Neuronal stem cell (in vitro differentiated cells): Measurements from ENCODE around the gene ALDOA.

Source experiments
- DNase-seq: peaks from one replicate; pipeline ENCODE4 v3.0.0-alpha.2; 2013; ENCODE audit warnings: low spot score
- H2AFZ ChIP-seq: one replicate; pipeline ENCODE4 v1.6.1; 2013; ENCODE audit warnings: mild to moderate bottlenecking, low read length, inconsistent platforms
- H2AK5ac ChIP-seq: 2 replicates; pipeline ENCODE4 v1.6.1; 2013; ENCODE audit warnings: low read depth, mild to moderate bottlenecking, inconsistent platforms, low read length, moderate library complexity, mixed read lengths
- H2BK120ac ChIP-seq: 2 replicates; pipeline ENCODE4 v1.6.1; 2013; ENCODE audit warnings: low read depth, mild to moderate bottlenecking, inconsistent platforms, low read length, moderate library complexity, mixed read lengths
- H2BK12ac ChIP-seq: one replicate; pipeline ENCODE4 v1.6.1; 2013; ENCODE audit warnings: low read length, inconsistent platforms
- H2BK15ac ChIP-seq: 2 replicates; pipeline ENCODE4 v1.6.1; 2013; ENCODE audit warnings: mild to moderate bottlenecking, low read length, inconsistent platforms, mixed read lengths
- H2BK5ac ChIP-seq: one replicate; pipeline ENCODE4 v1.6.1; 2013; ENCODE audit warnings: inconsistent platforms, mild to moderate bottlenecking, low read length, moderate library complexity
- H3K14ac ChIP-seq: one replicate; pipeline ENCODE4 v1.6.1; 2013; ENCODE audit warnings: low read length, inconsistent platforms
- H3K18ac ChIP-seq: 2 replicates; pipeline ENCODE4 v1.6.1; 2013; ENCODE audit warnings: low read length, inconsistent platforms
- H3K23ac ChIP-seq: 2 replicates; pipeline ENCODE4 v1.6.1; 2013; ENCODE audit warnings: low read depth, mild to moderate bottlenecking, mixed read lengths, low read length, inconsistent platforms; ENCODE audit not compliant: poor library complexity
- H3K27ac ChIP-seq: replicated peaks from 3 replicates; pipeline ENCODE4 v1.5.1; 2013; ENCODE audit warnings: low read length, inconsistent platforms
- H3K27me3 ChIP-seq, 3 experiments: 2 replicates each; pipeline ENCODE4 v1.6.1; 2013; ENCODE audit warnings: low read length in 3 of 3, mild to moderate bottlenecking in 2 of 3, inconsistent platforms in 1 of 3, low read depth in 1 of 3, mixed read lengths in 1 of 3, moderate library complexity in 1 of 3; ENCODE audit not compliant: control insufficient read depth in 3 of 3, insufficient read depth in 3 of 3
- H3K36me3 ChIP-seq, 2 donors: replicated peaks in 1 of 2; 2 replicates each; pipeline ENCODE4 v1.6.1; 2013; ENCODE audit warnings: low read length in 2 of 2; ENCODE audit not compliant: control insufficient read depth in 2 of 2, insufficient read depth in 2 of 2
- H3K4ac ChIP-seq: 2 replicates; pipeline ENCODE4 v1.6.1; 2013; ENCODE audit warnings: inconsistent platforms, mild to moderate bottlenecking, low read length, moderate library complexity
- H3K4me1 ChIP-seq, 2 donors: 1 replicate in 1 of 2; 2 replicates in 1 of 2; pipeline ENCODE4 v1.6.1; 2013; ENCODE audit warnings: low read length in 2 of 2, low read depth in 1 of 2; ENCODE audit not compliant: control insufficient read depth in 2 of 2, insufficient read depth in 1 of 2
- H3K4me2 ChIP-seq: one replicate; pipeline ENCODE4 v1.6.1; 2013; ENCODE audit warnings: mild to moderate bottlenecking, low read length, inconsistent platforms; ENCODE audit not compliant: insufficient read depth, poor library complexity, severe bottlenecking
- H3K4me3 ChIP-seq, 2 donors: 2 replicates each; pipeline ENCODE4 v1.5.1; 2013; ENCODE audit warnings: low read length in 2 of 2, mild to moderate bottlenecking in 2 of 2, inconsistent platforms in 1 of 2, moderate library complexity in 1 of 2
- H3K79me1 ChIP-seq: one replicate; pipeline ENCODE4 v1.6.1; 2013; ENCODE audit warnings: low read depth, mild to moderate bottlenecking, inconsistent platforms, low read length, moderate library complexity
- H3K9ac ChIP-seq: one replicate; pipeline ENCODE4 v1.6.1; 2013; ENCODE audit warnings: mild to moderate bottlenecking, low read depth, low read length, inconsistent platforms; ENCODE audit not compliant: poor library complexity
- H3K9me3 ChIP-seq, 2 donors: replicated peaks in 1 of 2; 2 replicates each; pipeline versions ENCODE3 to v1.6.1; 2013; ENCODE audit warnings: low read length in 2 of 2, mild to moderate bottlenecking in 2 of 2, inconsistent platforms in 1 of 2, low read depth in 1 of 2, mixed read lengths in 1 of 2, moderate library complexity in 1 of 2; ENCODE audit not compliant: control insufficient read depth in 2 of 2, insufficient read depth in 1 of 2
- H4K8ac ChIP-seq: one replicate; pipeline ENCODE4 v1.6.1; 2013; ENCODE audit warnings: low read depth, mild to moderate bottlenecking, inconsistent platforms, low read length, moderate library complexity
- H4K91ac ChIP-seq: one replicate; pipeline ENCODE4 v1.6.1; 2013; ENCODE audit warnings: low read length, low read depth, mild to moderate bottlenecking, inconsistent platforms; ENCODE audit not compliant: poor library complexity
- WGBS, 2 donors: extraction: QIAGEN DNeasy Blood & Tissue Kit; methylation state at CpG; one replicate each; pipeline ENCODE4 v1.1.7; 2013; ENCODE audit warnings: missing lambda C conversion rate in 2 of 2, mixed read lengths in 1 of 2; ENCODE audit not compliant: insufficient read length in 2 of 2, insufficient replicate concordance in 1 of 2; ENCODE audit errors: extremely low coverage in 2 of 2; 5-methylcytosine and 5-hydroxymethylcytosine counted together

The ALDOA gene

GRCh38 chr16:30090610-30091331 is 25.2 kb downstream of the ALDOA start:
- peak overlapping the region; percentile 99 for H3K18ac ChIP-seq
- H2AFZ ChIP-seq, result peak overlapping the region; percentile 88
- WGBS, 2 donors, result no CpG with 5 or more reads among the region's 26 CpGs
- H3K9ac ChIP-seq, result peak overlapping the region; percentile 40
- H3K4me2 ChIP-seq, result peak overlapping the region; percentile 82
- peaks cover under 1 to 5% of the 10 kb centered on the region in 2 donors for H3K36me3 ChIP-seq
- H3K23ac ChIP-seq, result peak overlapping the region; percentile 38
- no peak for DNase-seq
- H4K8ac ChIP-seq, result peak overlapping the region; percentile 32
- no peaks in the 10 kb centered on the region for H3K27me3 ChIP-seq
- peak overlapping the region; percentile 78 for H2BK5ac ChIP-seq
- no peak overlapping the region for H3K27ac ChIP-seq
- H3K9me3 ChIP-seq, result peaks cover 0 to 3% of the 10 kb centered on the region in 2 donors
- no peak overlapping the region for H3K4me3 ChIP-seq
- H3K14ac ChIP-seq, result no peak overlapping the region
- peaks cover 20 to 24% of the 10 kb centered on the region in 2 donors for H3K4me1 ChIP-seq
- peak overlapping the region; percentile 29 for H3K4ac ChIP-seq
- peak overlapping the region; percentile 63 for H2BK12ac ChIP-seq
- no peaks in the 10 kb centered on the region for H3K79me1 ChIP-seq
- H2BK120ac ChIP-seq, result peak overlapping the region; percentile 95
- peak overlapping the region; percentile 92 for H2AK5ac ChIP-seq
- peak overlapping the region; percentile 96 for H2BK15ac ChIP-seq
- H4K91ac ChIP-seq, result peak overlapping the region; percentile 27

GRCh38 chr16:30091474-30092372 is 26.2 kb downstream of the ALDOA start, which contains the start of gene TBX6:
Gene TBX6 (minus strand): TSS chr16:30091924. CDS start chr16:30091193, 731 bp downstream.
- H3K27ac ChIP-seq, result no peak within 1 kb of the TSS

GRCh38 chr16:30092373-30093010 is 26.9 kb downstream of the ALDOA start:
- H3K79me1 ChIP-seq, result no peaks in the 10 kb centered on the region
- H4K8ac ChIP-seq, result no peak overlapping the region
- H2BK120ac ChIP-seq, result peak overlapping the region; percentile 64
- peaks cover 10 to 12% of the 10 kb centered on the region in 2 donors for H3K9me3 ChIP-seq
- H3K27me3 ChIP-seq, result no peaks in the 10 kb centered on the region
- peak overlapping the region; percentile 89 for H3K4me2 ChIP-seq
- no peak overlapping the region for H3K27ac ChIP-seq
- H2BK5ac ChIP-seq, result peak overlapping the region; percentile 2
- no peak overlapping the region for H3K4ac ChIP-seq
- H3K14ac ChIP-seq, result no peak overlapping the region
- peak overlapping the region; percentile 92 for H3K18ac ChIP-seq
- H3K4me1 ChIP-seq, result peaks cover 20 to 26% of the 10 kb centered on the region in 2 donors
- H3K23ac ChIP-seq, result peak overlapping the region; percentile 92
- no peak overlapping the region for H4K91ac ChIP-seq
- WGBS, 2 donors, result no CpG with 5 or more reads among the region's 22 CpGs
- H3K36me3 ChIP-seq, result no peaks in the 10 kb centered on the region
- no peak overlapping the region for H2BK15ac ChIP-seq
- H2AFZ ChIP-seq, result peak overlapping the region; percentile 88
- H2BK12ac ChIP-seq, result no peak overlapping the region
- H3K4me3 ChIP-seq, result peak overlapping the region; percentile 48 to 76
- H2AK5ac ChIP-seq, result peak overlapping the region; percentile 49
- peak; percentile 51 for DNase-seq
- H3K9ac ChIP-seq, result no peak overlapping the region

More at GRCh38 chr16:30091474-30092372, 26.2 kb downstream of the ALDOA start, which contains the start of gene TBX6:
- H3K4ac ChIP-seq, result peak within 1 kb of the TSS; percentile 29
- WGBS, 2 donors, result no CpG with 5 or more reads among the region's 76 CpGs
- H2BK120ac ChIP-seq, result peak within 1 kb of the TSS; percentile 95
- H3K4me1 ChIP-seq, result peaks cover 20 to 26% of the 10 kb centered on the region in 2 donors
- H2AFZ ChIP-seq, result peak within 1 kb of the TSS; percentile 88
- peak within 1 kb of the TSS; percentile 78 for H2BK5ac ChIP-seq
- H3K9ac ChIP-seq, result peak within 1 kb of the TSS; percentile 80
- peak within 1 kb of the TSS; percentile 99 for H3K18ac ChIP-seq
- H3K36me3 ChIP-seq, result peaks cover 0 to 5% of the 10 kb centered on the region in 2 donors
- H3K14ac ChIP-seq, result peak within 1 kb of the TSS; percentile 86
- H3K4me2 ChIP-seq, result peak within 1 kb of the TSS; percentile 89
- peak within 1 kb of the TSS; percentile 81 for H4K91ac ChIP-seq
- H3K9me3 ChIP-seq, result peaks cover 4 to 6% of the 10 kb centered on the region in 2 donors
- peak within 1 kb of the TSS; percentile 79 for H2BK12ac ChIP-seq
- peak; percentile 93 for DNase-seq
- H3K27me3 ChIP-seq, result no peaks in the 10 kb centered on the region
- H2AK5ac ChIP-seq, result peak within 1 kb of the TSS; percentile 92
- H4K8ac ChIP-seq, result peak within 1 kb of the TSS; percentile 32
- peak within 1 kb of the TSS; percentile 92 for H3K23ac ChIP-seq
- H2BK15ac ChIP-seq, result peak within 1 kb of the TSS; percentile 96
- no peaks in the 10 kb centered on the region for H3K79me1 ChIP-seq
- H3K4me3 ChIP-seq, result peak within 1 kb of the TSS; percentile 48 to 76
